ENCODE measurements around the gene BMPR1B. TPM values are rescaled to one million over a fixed set of nuclear protein-coding genes. Genes with fewer than 3 reads are reported as not detected.

Gene BMPR1B
- total and polyA plus RNA-seq, 2 of the 4 experiments (the other 2 are of a cell fraction): 0.24 to 0.90 TPM

DNA sequence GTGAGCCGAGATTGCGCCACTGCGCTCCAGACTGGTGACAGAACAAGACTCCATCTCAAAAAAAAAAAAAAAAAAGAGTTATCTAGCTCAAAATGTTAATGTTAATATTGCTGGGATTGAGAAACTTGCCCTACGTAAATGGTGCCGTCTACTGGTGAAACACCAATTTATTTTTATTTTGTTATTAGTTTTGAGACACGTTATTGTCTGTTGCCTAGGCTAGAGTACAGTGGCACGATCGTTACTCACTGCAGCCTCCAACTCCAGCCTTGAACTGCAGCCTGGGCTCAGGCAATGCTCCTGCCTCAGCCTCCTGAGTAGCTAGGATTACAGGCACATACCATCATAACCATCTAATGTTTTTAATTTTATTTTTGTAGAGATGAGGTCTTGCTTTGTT is 262.8 kb downstream of the BMPR1B start:
- DNase-seq (no peak), ATAC-seq (ENCODE audit: low read depth) (no peak)
- no peak overlapping the region for H4K8ac ChIP-seq (ENCODE audit: low read depth in 2 of 2, low read length in 2 of 2)
- no peak overlapping the region for H2AK5ac ChIP-seq (ENCODE audit: low read depth, low read length)
- no peak overlapping the region for H2AK9ac ChIP-seq (replicated peaks; ENCODE audit: low read depth, low read length, poor library complexity)
- no peak overlapping the region for H4K5ac ChIP-seq (ENCODE audit: low read depth, low read length)
- H2AFZ ChIP-seq (replicated peaks; ENCODE audit: low read length, poor library complexity): no peak overlapping the region
- no peak overlapping the region for H2BK120ac ChIP-seq (ENCODE audit: low read depth, low read length)
- no TSS peak for BruUV-seq (replicated peaks)
- H2BK20ac ChIP-seq (ENCODE audit: low read depth, low read length): no peak overlapping the region
- no peak overlapping the region for H2BK15ac ChIP-seq (ENCODE audit: low read depth, low read length)
- no peaks in the 10 kb centered on the region for H3K36me3 ChIP-seq (ENCODE audit: control insufficient read depth, insufficient read depth, low read length)
- H3K9me1 ChIP-seq (ENCODE audit: insufficient read depth, low read length): peaks cover 3% of the 10 kb centered on the region; the same call in 1 of the 2 replicates
- dilution Hi-C loops (cut with HindIII; ENCODE audit: low sequenced_read_pairs, unreplicated experiment): no loop called here
- CTCF ChIA-PET: interaction anchor here (0.6 kb wide), 1 partner anchor 11 kb away, joined by 3 read pairs; no protein-coding TSS in a partner anchor
- in situ Hi-C loops (cut with MboI; ENCODE audit: low sequenced_read_pairs): no loop called here
- H4K91ac ChIP-seq (ENCODE audit: insufficient read depth, low read depth, low read length): no peak overlapping the region
- H3K14ac ChIP-seq (replicated peaks; ENCODE audit: low read depth, low read length): no peak overlapping the region
- no peaks in the 10 kb centered on the region for H3K27me3 ChIP-seq (ENCODE audit: control insufficient read depth, insufficient read depth, low read length)
- intact Hi-C loops (cut with micrococcal nuclease): no loop called here
- H3K4me3 ChIP-seq (ENCODE audit: insufficient read depth, low read depth, low read length): no peak overlapping the region
- POLR2A ChIA-PET (ENCODE audit: unreplicated experiment): interaction anchor here (0.5 kb wide), 1 partner anchor 107 kb away, joined by 3 read pairs; no protein-coding TSS in a partner anchor
- 0 out of 2 replicates have a peak overlapping the region, but pooled peaks have one; percentile 30 for H3K4ac ChIP-seq (ENCODE audit: low read depth, low read length)
- H3K23ac ChIP-seq (ENCODE audit: low read depth, low read length): no peak overlapping the region
- no peak overlapping the region for H3K9ac ChIP-seq (ENCODE audit: low read depth, low read length)
- no peaks in the 10 kb centered on the region for H4K20me1 ChIP-seq (ENCODE audit: insufficient read depth, low read length)
- H3K4me1 ChIP-seq (ENCODE audit: control insufficient read depth, insufficient read depth, low read length): no peaks in the 10 kb centered on the region
- no peak overlapping the region for H3K56ac ChIP-seq (ENCODE audit: extremely low read depth, insufficient read depth, low read length)
- H3K27ac ChIP-seq (ENCODE audit: insufficient read depth, low read length): no peak overlapping the region
- H3K9me3 ChIP-seq (ENCODE audit: control insufficient read depth, insufficient read depth, low read length): no peaks in the 10 kb centered on the region
- H3K79me1 ChIP-seq (ENCODE audit: low read depth in 1 of 2, low read length in 2 of 2): no peaks in the 10 kb centered on the region
- TF ChIP-seq FOS (IDR thresholded peaks at IDR 0.05; ENCODE audit: low read depth, low read length): no peak
- TF ChIP-seq RFX5 (IDR thresholded peaks at IDR 0.05; ENCODE audit: low read depth, low read length): no peak
- no peak for TF ChIP-seq RCOR1 (IDR thresholded peaks at IDR 0.05; ENCODE audit: insufficient replicate concordance, low read length)
- TF ChIP-seq MXI1 (IDR thresholded peaks at IDR 0.05; ENCODE audit: borderline replicate concordance, low read depth, low read length): no peak
- no peak for TF ChIP-seq POLR2A (IDR thresholded peaks at IDR 0.05; ENCODE audit: low read depth, low read length)
- TF ChIP-seq NFE2L2 (IDR thresholded peaks at IDR 0.05; ENCODE audit: low read depth, low read length): no peak
- no peak for TF ChIP-seq MAZ (IDR thresholded peaks at IDR 0.05; ENCODE audit: borderline replicate concordance, low read depth, low read length)
- TF ChIP-seq SMC3 (IDR thresholded peaks at IDR 0.05; ENCODE audit: low read depth, low read length): no peak
- no peak for TF ChIP-seq RAD21 (IDR thresholded peaks at IDR 0.05; ENCODE audit: low read length)
- no peak for TF ChIP-seq CHD1 (IDR thresholded peaks at IDR 0.05; ENCODE audit: low read depth, low read length)
- TF ChIP-seq USF2 (IDR thresholded peaks at IDR 0.05; ENCODE audit: low read depth, low read length): no peak
- no peak for TF ChIP-seq MAFK (IDR thresholded peaks at IDR 0.05; ENCODE audit: low read depth, low read length)
- no peak for TF ChIP-seq CEBPB (IDR thresholded peaks at IDR 0.05; ENCODE audit: low read depth, low read length)
- TF ChIP-seq ELK1 (IDR thresholded peaks at IDR 0.05; ENCODE audit: borderline replicate concordance, low read depth, low read length): no peak
- TF ChIP-seq BHLHE40 (IDR thresholded peaks at IDR 0.05; ENCODE audit: low read depth, low read length): no peak
- no peak for TF ChIP-seq CTCF (conservative IDR thresholded peaks at IDR 0.05; ENCODE audit: low read depth, low read length)
- no peak overlapping the region for H3K18ac ChIP-seq (ENCODE audit: low read depth, low read length)
- WGBS, 2 experiments (ENCODE audit: extremely low coverage in 2 of 2, insufficient read length in 1 of 2): no CpG with 5 or more reads among the region's 8 CpGs
- no peak overlapping the region for H3K4me2 ChIP-seq (ENCODE audit: low read depth, low read length)
- no peak overlapping the region for H2BK5ac ChIP-seq (ENCODE audit: low read depth, low read length, poor library complexity, severe bottlenecking)

Data from IMR-90 (cell line).